ENCODE measurements around the gene PRKCA. TPM values are rescaled to one million over a fixed set of nuclear protein-coding genes. Genes with fewer than 3 reads are reported as not detected.

Gene PRKCA
- total and polyA plus RNA-seq, 2 donors from 2014 or later: 8.0 to 50.8 TPM

DNA sequence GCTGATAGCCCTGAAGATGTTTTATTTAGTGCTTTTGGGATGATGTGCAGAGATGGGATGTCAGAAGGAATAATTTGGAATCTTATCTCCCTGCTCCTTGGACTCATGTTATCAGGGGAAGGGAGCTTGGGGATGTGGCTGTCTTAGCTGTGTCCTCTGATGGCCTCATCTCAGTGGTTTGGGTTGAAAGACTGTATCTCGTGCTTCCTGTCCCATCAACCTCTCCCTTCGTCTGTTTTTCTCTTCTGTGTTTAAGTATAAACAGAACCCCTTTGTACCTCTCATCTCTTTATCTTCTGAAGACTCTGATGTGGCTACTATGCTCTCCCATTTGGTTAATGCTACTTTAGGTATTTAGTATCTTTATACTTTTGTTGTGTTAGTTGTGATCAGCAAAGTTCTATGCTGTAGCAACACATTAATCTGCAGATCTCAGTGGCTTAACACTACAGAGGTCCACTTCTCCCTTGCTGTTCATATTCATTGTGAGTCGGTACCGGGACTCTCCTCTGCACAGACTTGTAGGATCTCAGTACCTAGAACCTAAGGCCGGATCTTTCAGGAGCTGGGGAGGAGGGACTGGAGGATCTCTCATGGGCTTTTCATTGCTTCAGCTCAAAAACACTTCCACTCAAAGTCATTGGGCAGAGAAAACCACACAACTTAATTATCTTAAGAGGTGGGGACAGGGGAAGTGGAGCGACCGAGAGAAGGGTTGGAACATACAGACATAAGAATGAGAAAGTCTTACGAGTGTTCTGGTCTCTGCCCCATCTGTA is 28.8 kb downstream of the PRKCA start:
- no peak for FAIRE-seq
- Histone ChIP-seq H3K4me3 (ENCODE audit: low read length in 3 of 3) (no peak overlapping the region), H3K27me3 (ENCODE audit: control insufficient read depth, insufficient read depth, low read length) (no peaks in the 10 kb centered on the region), H3K36me3 (ENCODE audit: control insufficient read depth in 2 of 3, insufficient read depth in 3 of 3, low read length in 3 of 3) (no peaks in the 10 kb centered on the region), H3K27ac (ENCODE audit: low read depth in 2 of 2, low read length in 2 of 2) (no peak overlapping the region), H3K4me1 (ENCODE audit: control insufficient read depth in 2 of 3, insufficient read depth in 2 of 3, low read depth in 1 of 3, low read length in 3 of 3) (no peaks in the 10 kb centered on the region), H3K9me3 (ENCODE audit: control insufficient read depth in 2 of 3, insufficient read depth in 1 of 3, low read length in 3 of 3) (no peaks in the 10 kb centered on the region), H3K9ac (ENCODE audit: low read length in 3 of 3) (no peak overlapping the region)
- TF ChIP-seq CTCF (IDR thresholded peaks at IDR 0.05; ENCODE audit: borderline replicate concordance, extremely low read depth, insufficient read depth): no peak
- intact Hi-C loops (cut with DNase I): no loop called here
- DNase-seq: no peak

DNA sequence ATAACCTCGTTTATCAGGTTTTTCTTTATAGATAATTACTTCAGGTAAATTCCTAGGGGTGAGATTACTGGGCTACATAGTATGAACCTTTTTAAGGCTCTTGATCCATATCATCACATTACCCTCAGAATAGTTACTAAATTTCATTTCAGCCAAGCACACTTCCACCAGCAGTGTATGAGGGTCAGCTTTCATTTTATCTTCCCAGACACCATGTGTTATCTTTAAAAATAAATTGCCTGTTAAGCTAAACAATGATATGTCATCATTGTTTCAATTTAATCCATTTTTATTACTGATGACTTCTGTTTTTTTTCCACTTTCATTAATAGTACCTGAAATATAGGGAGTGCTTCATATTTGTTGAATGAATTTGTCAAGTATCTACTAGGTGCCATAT is 33.4 kb downstream of the PRKCA start:
- Histone ChIP-seq H3K4me1 (ENCODE audit: control insufficient read depth in 2 of 3, insufficient read depth in 2 of 3, low read depth in 1 of 3, low read length in 3 of 3) (peaks cover 5 to 26% (median 7%) of the 10 kb centered on the region in 3 donors), H3K27me3 (ENCODE audit: control insufficient read depth, insufficient read depth, low read length) (no peaks in the 10 kb centered on the region), H3K4me3 (ENCODE audit: low read length in 3 of 3) (no peak overlapping the region), H3K9me3 (ENCODE audit: control insufficient read depth in 2 of 3, insufficient read depth in 1 of 3, low read length in 3 of 3) (no peaks in the 10 kb centered on the region), H3K27ac (ENCODE audit: low read depth in 2 of 2, low read length in 2 of 2) (no peak overlapping the region), H3K36me3 (ENCODE audit: control insufficient read depth in 2 of 3, insufficient read depth in 3 of 3, low read length in 3 of 3) (no peaks in the 10 kb centered on the region), H3K9ac (ENCODE audit: low read length in 3 of 3) (no peak overlapping the region)
- DNase-seq (no peak), FAIRE-seq (no peak)
- intact Hi-C loops (cut with DNase I): no loop called here
- no peak for TF ChIP-seq CTCF (IDR thresholded peaks at IDR 0.05; ENCODE audit: borderline replicate concordance, extremely low read depth, insufficient read depth)

DNA sequence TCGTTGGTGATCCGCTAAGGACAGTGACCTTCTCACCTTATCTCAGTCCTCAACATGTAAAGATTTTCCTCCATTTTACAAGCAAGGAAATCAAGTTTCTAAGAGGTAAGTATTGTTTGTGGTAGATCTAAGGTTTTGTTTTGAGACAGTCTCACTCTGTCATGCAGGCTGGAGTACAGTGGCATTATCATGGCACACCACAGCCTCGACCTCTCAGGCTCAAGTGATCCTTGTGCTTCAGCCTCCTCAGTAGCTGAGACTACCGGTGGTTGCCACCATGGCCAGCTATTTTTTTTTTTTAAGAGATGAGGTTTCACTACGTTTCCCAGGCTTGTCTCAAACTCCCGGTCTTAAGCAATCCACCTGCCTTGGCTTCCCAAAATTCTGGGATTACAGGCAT is 34.9 kb downstream of the PRKCA start:
- intact Hi-C loops (cut with DNase I): no loop called here
- no peak overlapping the region for H3K9ac ChIP-seq (ENCODE audit: low read length in 3 of 3)
- no peaks in the 10 kb centered on the region for H3K9me3 ChIP-seq (ENCODE audit: control insufficient read depth in 2 of 3, insufficient read depth in 1 of 3, low read length in 3 of 3)
- H3K36me3 ChIP-seq (ENCODE audit: control insufficient read depth in 2 of 3, insufficient read depth in 3 of 3, low read length in 3 of 3): no peaks in the 10 kb centered on the region
- FAIRE-seq: no peak
- H3K4me1 ChIP-seq (ENCODE audit: control insufficient read depth in 2 of 3, insufficient read depth in 2 of 3, low read depth in 1 of 3, low read length in 3 of 3): peaks cover 7 to 33% (median 7%) of the 10 kb centered on the region in 3 donors
- DNase-seq: no peak
- no peak overlapping the region for H3K27ac ChIP-seq (ENCODE audit: low read depth in 2 of 2, low read length in 2 of 2)
- H3K4me3 ChIP-seq (ENCODE audit: low read length in 3 of 3): no peak overlapping the region
- no peaks in the 10 kb centered on the region for H3K27me3 ChIP-seq (ENCODE audit: control insufficient read depth, insufficient read depth, low read length)
- no peak for TF ChIP-seq CTCF (IDR thresholded peaks at IDR 0.05; ENCODE audit: borderline replicate concordance, extremely low read depth, insufficient read depth)
